Eye (tissue), 1 donor: ENCODE data around the gene ELOB.

Source experiments
- DNase-seq: peaks from one replicate; pipeline ENCODE4 v3.0.0-alpha.2; 2015

The ELOB gene

GRCh38 chr16:2809149-2809760 lies 32.2 kb upstream of the ELOB start:
- no peak for DNase-seq

GRCh38 chr16:2808181-2808580 lies 31.1 kb upstream of the ELOB start:
- DNase-seq = no peak

- no peak for DNase-seq
Measured at GRCh38 chr16:2806286-2806685, 29.2 kb upstream of the ELOB start.

- DNase-seq = no peak
Measured at GRCh38 chr16:2804728-2805127, 27.6 kb upstream of the ELOB start.

- no peak for DNase-seq
Measured at GRCh38 chr16:2803545-2804195, 26.6 kb upstream of the ELOB start.

GRCh38 chr16:2799859-2800226 lies 22.8 kb upstream of the ELOB start:
- DNase-seq = no peak

- DNase-seq = no peak
Measured at GRCh38 chr16:2799205-2799858, 22.3 kb upstream of the ELOB start.

GRCh38 chr16:2798723-2799204 lies 21.7 kb upstream of the ELOB start:
- DNase-seq = no peak

GRCh38 chr16:2795395-2796143 lies 18.5 kb upstream of the ELOB start:
- DNase-seq = no peak

- DNase-seq = no peak
Measured at GRCh38 chr16:2792940-2793339, 15.9 kb upstream of the ELOB start.

GRCh38 chr16:2791174-2791573 lies 14.1 kb upstream of the ELOB start:
- no peak for DNase-seq

GRCh38 chr16:2790631-2791030 lies 13.6 kb upstream of the ELOB start:
- DNase-seq = no peak

GRCh38 chr16:2787961-2788360 lies 10.9 kb upstream of the ELOB start:
- DNase-seq = no peak

GRCh38 chr16:2787406-2787805 lies 10.3 kb upstream of the ELOB start, which contains the start of gene PRSS33:
TSS of gene PRSS33 (minus strand) at chr16:2787560. CDS start at chr16:2786547, 1,013 bp downstream.
- no peak for DNase-seq

GRCh38 chr16:2786826-2787151 lies 9.7 kb upstream of the ELOB start:
- no peak for DNase-seq

GRCh38 chr16:2786061-2786825 lies 9.2 kb upstream of the ELOB start:
- DNase-seq = no peak

GRCh38 chr16:2785101-2785991 lies 8.3 kb upstream of the ELOB start:
- no peak for DNase-seq

- DNase-seq = no peak
Measured at GRCh38 chr16:2784358-2785100, 7.4 kb upstream of the ELOB start.

- DNase-seq = no peak
Measured at GRCh38 chr16:2783581-2784357, 6.7 kb upstream of the ELOB start.
